ENCODE measurements around the gene BSCL2. TPM values are rescaled to one million over a fixed set of nuclear protein-coding genes. Genes with fewer than 3 reads are reported as not detected.

BSCL2 gene
- total and polyA plus RNA-seq, 2 of the 13 experiments (the other 11 are each of a cell fraction or from before 2014, with no cell fraction given): 19.5 to 21.1 TPM

- TF ChIP-seq ZNF350 (CRISPR knock-in tag; IDR thresholded peaks at IDR 0.05; ENCODE audit: borderline replicate concordance, low read depth): peak; percentile 41
- TF ChIP-seq BHLHE40 (IDR thresholded peaks at IDR 0.05; ENCODE audit: low read length): peak; percentile 52; the same call in 1 of the 2 replicates
- 0 out of 2 replicates have a peak, but pooled peaks have one; percentile 24 for TF ChIP-seq TFE3 (CRISPR knock-in tag; IDR thresholded peaks at IDR 0.05)
- TF ChIP-seq NKX3-1 (CRISPR knock-in tag; IDR thresholded peaks at IDR 0.05): 0 out of 2 replicates have a peak, but pooled peaks have one; percentile 70
- no peak for TF ChIP-seq ZNF274 (CRISPR knock-in tag; IDR thresholded peaks at IDR 0.05)
- TF ChIP-seq MXD1 (CRISPR knock-in tag; IDR thresholded peaks at IDR 0.05): peak; percentile 54; the same call in 1 of the 2 replicates
- 0 out of 2 replicates have a peak, but pooled peaks have one; percentile 67 for TF ChIP-seq ZNF761 (CRISPR knock-in tag; conservative IDR thresholded peaks at IDR 0.05)
- no peak; the same call in 1 of the 2 replicates for TF ChIP-seq AKAP8 (CRISPR knock-in tag; IDR thresholded peaks at IDR 0.05)
- TF ChIP-seq ZNF24 (IDR thresholded peaks at IDR 0.05): no peak
Measured at GRCh38 chr11:62645946-62646824, 61.0 kb downstream of the BSCL2 start, which contains the start of gene GANAB (continued).

GRCh38 chr11:62645671-62645945, 61.6 kb downstream of the BSCL2 start:
- 1% methylated on average over 11 of the region's 11 CpGs for WGBS (ENCODE audit: low lambda C conversion rate)
- Histone ChIP-seq H3K4me2 (ENCODE audit: low read depth, low read length) (peak overlapping the region; percentile 77), H3K9me3 (ENCODE audit: low read length) (no peaks in the 10 kb centered on the region), H3K4me3 (replicated peaks in 1 of 3; ENCODE audit: insufficient read depth in 1 of 3, low read depth in 2 of 3, low read length in 3 of 3) (peak overlapping the region; percentile 86 to 96 (median 90)), H3K9ac (ENCODE audit: insufficient read depth, low read depth, low read length) (peak overlapping the region; percentile 100), H4K20me1 (ENCODE audit: insufficient read depth, low read length) (peaks cover 8% of the 10 kb centered on the region), H3K4me1 (ENCODE audit: insufficient read depth, low read length) (peaks cover 58% of the 10 kb centered on the region), H3K27ac (ENCODE audit: extremely low read length, insufficient read depth, low read length) (peak overlapping the region; percentile 98), H3K27me3 (ENCODE audit: control insufficient read depth in 1 of 2, insufficient read depth in 2 of 2, low read length in 2 of 2) (no peaks in the 10 kb centered on the region), H3K36me3 (replicated peaks in 1 of 2; ENCODE audit: control insufficient read depth in 1 of 2, insufficient read depth in 2 of 2, low read length in 2 of 2) (peaks cover 4 to 24% of the 10 kb centered on the region in 2 experiments; a peak in 3 of 5 replicates), H3K79me2 (ENCODE audit: insufficient read depth, low read length) (peaks cover 39% of the 10 kb centered on the region), H2AFZ (ENCODE audit: low read length) (no peak overlapping the region)
- DNase-seq (ENCODE audit: low spot score) (no peak), ATAC-seq (no peak), FAIRE-seq (no peak)
- intact Hi-C loops (cut with micrococcal nuclease; ENCODE audit: unreplicated experiment) (no loop called here), in situ Hi-C loops (cut with HindIII; ENCODE audit: extremely low pct_ligation_motif_present, low pct_unique_long_range_greater_than_20kb) (no loop called here)
- ChIA-PET CTCF (ENCODE audit: low intra/inter-chr PET ratio, low total read pairs) (no interaction called here), POLR2A (interaction anchor here (1.1 to 5.0 kb wide), 18 partner anchors 11 to 831 kb away, joined by 3 to 98 read pairs (median 13); partner anchors contain the start of genes B3GAT3, C11orf98, CSKMT and EEF1G)
- no TSS peak for BruUV-seq (replicated peaks)
- TF ChIP-seq ZNF34 (CRISPR knock-in tag; IDR thresholded peaks at IDR 0.05; ENCODE audit: borderline replicate concordance): peak; percentile 43; the same call in 1 of the 2 replicates
- TF ChIP-seq ZNF646 (CRISPR knock-in tag; IDR thresholded peaks at IDR 0.05): no peak
- 0 out of 2 replicates have a peak, but pooled peaks have one; percentile 13 for TF ChIP-seq ELF4 (CRISPR knock-in tag; IDR thresholded peaks at IDR 0.05; ENCODE audit: borderline replicate concordance)
- TF ChIP-seq SP4 (CRISPR knock-in tag; IDR thresholded peaks at IDR 0.05): no peak

All from HepG2 (cell line).